MG63 (cell line): ENCODE data around the gene ZFAND4. TPM values are rescaled to one million over a fixed set of nuclear protein-coding genes. Genes with fewer than 3 reads are reported as not detected.
"Not testable (repeated sequence)": the region's sequence is repeated elsewhere in the genome, so short reads cannot be mapped to it uniquely, and the experiment has no call there.

Experiments
- DNase-seq: peaks from one replicate; pipeline ENCODE4 v3.0.0-alpha.2; 2020
- H3K27me3 ChIP-seq: fragments of 250-450 bp; sonication (Bioruptor Pico); 2 replicates; pipeline ENCODE4 v1.5.1; 2020; ENCODE audit warnings: mild to moderate bottlenecking, moderate library complexity
- H3K36me3 ChIP-seq: fragments of 250-450 bp; sonication (Bioruptor Pico); 2 replicates; pipeline ENCODE4 v1.5.1; 2020; ENCODE audit warnings: mild to moderate bottlenecking, moderate library complexity
- H3K4me3 ChIP-seq: fragments of 250-450 bp; sonication (Bioruptor Pico); 2 replicates; pipeline ENCODE4 v1.5.1; 2020; ENCODE audit warnings: mild to moderate bottlenecking, moderate library complexity
- H3K9me3 ChIP-seq: fragments of 250-450 bp; sonication (Bioruptor Pico); 2 replicates; pipeline ENCODE4 v1.5.1; 2020; ENCODE audit warnings: mild to moderate bottlenecking, moderate library complexity
- total RNA-seq: library from RNA; depleted of rRNA; stranded (reverse); fragments of >200 nt; shearing (Covaris generic); gene quantifications from 2 replicates; pipeline ENCODE4 v1.2.3, GENCODE V29; 2014; ENCODE audit warnings: low replicate concordance

The ZFAND4 gene
- total RNA-seq, 1 experiment from 2014 or later: 3.1 TPM

GRCh38 chr10:45600337-45601253 lies 72.0 kb downstream of the ZFAND4 start:
- not testable (repeated sequence) for DNase-seq, H3K4me3 ChIP-seq

DNA sequence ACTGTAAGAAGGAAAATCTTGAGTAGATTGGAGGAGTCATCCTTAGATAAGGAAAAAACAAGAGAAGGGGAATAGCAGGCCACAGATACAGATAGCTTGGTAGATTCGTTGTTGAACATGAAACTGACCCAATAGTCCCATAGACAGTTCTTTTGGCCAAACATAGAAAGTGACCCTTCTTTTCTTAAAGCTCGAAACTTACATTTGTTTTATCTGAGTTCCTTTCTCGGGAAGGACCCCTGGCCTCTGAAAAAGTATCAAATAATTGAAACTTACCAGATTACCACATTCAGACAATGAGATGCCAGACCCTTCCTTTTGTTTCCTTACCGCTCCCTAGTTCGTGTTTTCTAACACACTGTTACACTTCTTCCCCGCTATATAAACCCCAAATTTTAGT lies 72.9 kb downstream of the ZFAND4 start:
- no peaks in the 10 kb centered on the region for H3K36me3 ChIP-seq
- H3K27me3 ChIP-seq: no peaks in the 10 kb centered on the region
- DNase-seq: no peak
- H3K4me3 ChIP-seq: no peak overlapping the region
- no peaks in the 10 kb centered on the region for H3K9me3 ChIP-seq

More at GRCh38 chr10:45600337-45601253, 72.0 kb downstream of the ZFAND4 start:
- H3K27me3 ChIP-seq, H3K36me3 ChIP-seq, H3K9me3 ChIP-seq: not testable (repeated sequence)

DNA sequence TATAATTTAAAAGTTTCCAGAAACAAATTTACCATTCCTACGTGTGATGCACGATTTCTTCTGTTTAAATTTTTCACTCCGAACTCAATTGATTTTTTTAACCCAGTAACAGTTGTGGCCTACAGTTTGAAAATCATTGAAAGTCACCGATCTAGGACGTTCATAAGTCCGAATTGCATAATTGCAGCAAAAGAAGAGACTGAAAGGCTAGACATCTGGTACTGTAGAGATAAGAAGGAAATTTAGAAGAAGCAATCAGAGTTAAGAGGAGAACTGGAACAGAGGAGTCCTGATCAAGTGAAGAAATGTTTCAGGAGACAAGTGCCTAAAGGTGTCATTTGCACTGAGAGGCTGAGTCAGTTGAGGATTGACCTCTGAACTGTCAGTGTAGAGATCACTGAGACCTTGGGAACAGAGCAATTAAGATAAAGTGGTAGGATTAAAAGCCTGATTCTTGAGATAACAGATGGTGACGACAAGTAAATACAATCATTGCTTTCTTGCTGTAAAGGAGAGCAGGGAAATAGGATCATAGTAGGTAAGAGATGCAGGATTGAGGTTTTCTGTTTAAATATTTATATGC lies 73.5 kb downstream of the ZFAND4 start:
- H3K4me3 ChIP-seq: no peak overlapping the region
- H3K9me3 ChIP-seq: no peaks in the 10 kb centered on the region
- H3K27me3 ChIP-seq: no peaks in the 10 kb centered on the region
- no peak for DNase-seq
- no peaks in the 10 kb centered on the region for H3K36me3 ChIP-seq

DNA sequence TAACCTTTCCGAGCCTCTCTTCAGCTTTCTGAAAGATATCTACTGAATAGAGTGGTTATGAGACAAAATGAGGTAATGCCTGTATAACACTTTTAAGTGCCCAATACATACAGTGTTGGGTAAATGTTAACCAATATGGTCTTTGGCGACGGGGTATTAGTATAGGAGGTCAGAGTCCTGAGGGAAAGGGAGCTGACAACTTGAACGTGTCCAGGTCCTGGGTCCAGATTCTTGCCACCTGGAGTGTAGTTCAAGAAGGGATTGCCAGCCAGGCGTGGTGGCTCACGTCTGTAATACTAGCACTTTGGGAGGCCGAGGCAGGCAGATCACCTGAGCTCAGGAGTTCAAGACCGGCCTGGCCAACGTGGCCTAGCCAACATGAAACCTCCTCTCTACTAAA lies 76.0 kb downstream of the ZFAND4 start:
- no peak for DNase-seq
- H3K4me3 ChIP-seq: no peak overlapping the region

DNA sequence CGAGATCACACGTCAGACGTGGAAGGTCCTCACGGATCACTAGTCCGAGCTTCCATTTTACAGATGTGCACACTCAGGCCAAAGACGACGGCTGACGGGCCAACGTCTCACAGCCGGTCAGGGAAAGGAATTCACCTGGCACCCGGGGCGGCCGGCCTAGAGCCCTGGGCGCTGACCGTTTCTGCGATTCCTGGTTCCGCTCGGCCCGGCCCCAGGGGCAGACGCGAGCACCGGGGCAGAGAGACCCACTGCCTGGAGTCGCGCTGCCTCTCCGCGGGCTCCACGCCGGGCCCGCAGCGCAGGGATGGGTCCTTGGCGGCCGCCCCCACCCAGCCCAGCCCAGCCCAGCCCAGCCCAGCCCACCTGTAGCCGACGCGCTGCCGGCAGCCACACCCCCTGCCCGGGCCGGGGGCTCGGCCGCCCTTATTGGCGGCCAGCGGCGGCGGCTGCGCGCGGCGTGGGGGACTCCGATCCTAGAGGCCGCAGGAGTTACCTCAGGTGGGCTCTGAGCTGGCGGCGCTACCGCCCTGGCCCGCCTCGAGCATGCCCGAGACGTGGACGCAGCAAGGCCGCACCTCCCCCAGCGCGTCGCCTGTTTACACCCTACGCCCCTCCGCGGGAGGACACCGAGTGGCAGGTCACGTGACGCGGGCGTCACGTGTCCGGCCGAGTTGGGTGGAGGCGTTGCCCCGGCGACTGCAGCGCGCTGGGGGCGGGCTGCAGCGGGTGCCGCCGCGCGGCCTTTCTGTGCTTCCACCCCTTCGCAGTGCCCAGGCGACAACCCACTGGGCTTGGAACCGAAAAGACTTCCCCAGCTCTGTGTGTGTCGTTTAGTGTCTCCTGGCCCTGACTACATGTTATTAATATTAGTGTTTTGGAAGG lies 78.1 kb downstream of the ZFAND4 start:
- no peaks in the 10 kb centered on the region for H3K27me3 ChIP-seq
- H3K9me3 ChIP-seq: no peaks in the 10 kb centered on the region; the same call in 1 of the 2 replicates
- H3K4me3 ChIP-seq: peak overlapping the region; percentile 69
- H3K36me3 ChIP-seq: no peaks in the 10 kb centered on the region
- DNase-seq: peak; percentile 92

More for the DNA sequence above, 76.0 kb downstream of the ZFAND4 start:
- Histone ChIP-seq H3K9me3 (no peaks in the 10 kb centered on the region), H3K27me3 (no peaks in the 10 kb centered on the region), H3K36me3 (no peaks in the 10 kb centered on the region)

DNA sequence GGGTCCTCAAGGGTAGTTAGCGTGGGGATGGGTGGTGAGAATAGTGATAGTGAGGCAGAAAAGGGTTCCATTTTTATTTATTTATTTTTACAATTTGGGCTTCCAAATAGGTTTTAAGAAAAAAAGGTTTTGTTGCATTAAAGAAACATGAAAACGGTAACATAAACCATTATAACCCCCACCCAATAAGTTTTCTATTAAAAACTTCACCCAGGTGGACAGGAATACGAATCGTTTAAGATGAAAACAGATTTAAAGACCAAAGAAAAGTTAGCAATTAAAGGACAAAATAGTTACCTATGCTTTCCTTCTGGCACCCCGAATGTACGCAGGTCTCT lies 78.7 kb downstream of the ZFAND4 start:
- H3K9me3 ChIP-seq: no peaks in the 10 kb centered on the region; the same call in 1 of the 2 replicates
- no peaks in the 10 kb centered on the region for H3K36me3 ChIP-seq
- H3K27me3 ChIP-seq: no peaks in the 10 kb centered on the region
- H3K4me3 ChIP-seq: peak overlapping the region; percentile 69
- no peak for DNase-seq

GRCh38 chr10:45592926-45593325 lies 79.6 kb downstream of the ZFAND4 start:
- DNase-seq: no peak
- Histone ChIP-seq H3K27me3 (no peaks in the 10 kb centered on the region), H3K9me3 (no peaks in the 10 kb centered on the region; the same call in 1 of the 2 replicates), H3K36me3 (no peaks in the 10 kb centered on the region), H3K4me3 (no peak overlapping the region)

DNA sequence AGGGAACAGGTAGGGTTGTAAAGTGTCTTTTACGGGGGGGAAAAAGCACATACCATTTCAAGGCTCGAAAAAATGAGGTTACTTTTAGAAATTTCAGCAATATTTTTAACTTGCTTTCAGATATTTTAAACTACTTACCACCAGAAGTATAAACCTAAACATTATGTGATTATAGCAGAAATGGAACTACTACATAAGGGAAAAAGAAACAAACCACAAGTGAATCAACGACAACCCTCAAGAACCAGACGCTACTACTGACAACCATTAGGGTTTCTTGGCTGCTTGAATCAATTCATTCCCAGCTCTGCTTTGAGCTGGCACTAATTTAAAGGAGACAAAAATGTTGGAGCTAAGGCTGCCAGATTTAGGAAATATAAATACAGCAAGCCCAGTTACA lies 80.1 kb downstream of the ZFAND4 start:
- Histone ChIP-seq H3K9me3 (no peaks in the 10 kb centered on the region; the same call in 1 of the 2 replicates), H3K36me3 (no peaks in the 10 kb centered on the region), H3K4me3 (no peak overlapping the region), H3K27me3 (no peaks in the 10 kb centered on the region)
- DNase-seq: no peak

GRCh38 chr10:45591280-45591679 lies 81.3 kb downstream of the ZFAND4 start:
- Histone ChIP-seq H3K4me3 (no peak overlapping the region), H3K27me3 (no peaks in the 10 kb centered on the region), H3K36me3 (no peaks in the 10 kb centered on the region), H3K9me3 (peaks cover 3% of the 10 kb centered on the region; the same call in 1 of the 2 replicates)
- no peak for DNase-seq

DNA sequence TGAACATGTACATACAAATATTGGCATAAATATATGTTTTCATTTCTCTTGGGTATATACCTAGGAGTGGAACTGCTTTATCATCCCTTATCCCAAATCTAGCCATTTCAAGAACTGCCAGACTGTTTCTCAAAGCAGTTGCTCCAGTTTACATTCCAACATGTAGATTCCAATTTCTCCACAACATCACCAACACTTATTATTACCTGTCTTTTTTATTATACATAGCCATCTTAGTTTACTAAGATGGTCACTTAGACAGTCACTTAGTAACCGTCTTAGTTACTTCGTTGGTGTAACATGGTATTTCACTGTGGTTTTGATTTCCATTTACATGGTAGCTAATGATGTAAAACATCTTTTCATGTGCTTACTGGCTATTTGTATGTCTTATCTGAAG lies 82.7 kb downstream of the ZFAND4 start:
- H3K9me3 ChIP-seq: peaks cover 3% of the 10 kb centered on the region; the same call in 1 of the 2 replicates
- H3K27me3 ChIP-seq: no peaks in the 10 kb centered on the region
- no peaks in the 10 kb centered on the region for H3K36me3 ChIP-seq
- DNase-seq: no peak
- no peak overlapping the region for H3K4me3 ChIP-seq

DNA sequence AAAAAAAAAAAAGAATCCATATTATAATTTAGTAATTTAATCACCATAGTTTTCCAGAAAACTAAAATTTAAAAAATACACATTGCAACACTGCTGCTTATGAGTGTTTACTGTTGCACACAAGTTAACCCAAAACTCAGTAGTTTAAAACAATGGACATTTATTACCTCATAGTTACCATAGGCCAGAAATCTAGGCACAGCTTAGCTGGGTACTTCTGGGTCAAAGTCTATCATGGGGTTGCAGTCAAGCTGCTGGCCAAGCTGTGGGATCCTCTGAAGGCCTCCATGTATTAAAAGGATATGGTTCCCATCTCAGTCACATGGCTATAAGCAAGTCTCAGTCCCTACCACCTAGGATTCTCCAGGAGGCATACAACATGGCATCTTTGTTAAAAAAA lies 83.6 kb downstream of the ZFAND4 start:
- Histone ChIP-seq H3K27me3 (no peaks in the 10 kb centered on the region), H3K9me3 (peaks cover 3% of the 10 kb centered on the region; the same call in 1 of the 2 replicates), H3K36me3 (no peaks in the 10 kb centered on the region), H3K4me3 (no peak overlapping the region)
- no peak for DNase-seq

DNA sequence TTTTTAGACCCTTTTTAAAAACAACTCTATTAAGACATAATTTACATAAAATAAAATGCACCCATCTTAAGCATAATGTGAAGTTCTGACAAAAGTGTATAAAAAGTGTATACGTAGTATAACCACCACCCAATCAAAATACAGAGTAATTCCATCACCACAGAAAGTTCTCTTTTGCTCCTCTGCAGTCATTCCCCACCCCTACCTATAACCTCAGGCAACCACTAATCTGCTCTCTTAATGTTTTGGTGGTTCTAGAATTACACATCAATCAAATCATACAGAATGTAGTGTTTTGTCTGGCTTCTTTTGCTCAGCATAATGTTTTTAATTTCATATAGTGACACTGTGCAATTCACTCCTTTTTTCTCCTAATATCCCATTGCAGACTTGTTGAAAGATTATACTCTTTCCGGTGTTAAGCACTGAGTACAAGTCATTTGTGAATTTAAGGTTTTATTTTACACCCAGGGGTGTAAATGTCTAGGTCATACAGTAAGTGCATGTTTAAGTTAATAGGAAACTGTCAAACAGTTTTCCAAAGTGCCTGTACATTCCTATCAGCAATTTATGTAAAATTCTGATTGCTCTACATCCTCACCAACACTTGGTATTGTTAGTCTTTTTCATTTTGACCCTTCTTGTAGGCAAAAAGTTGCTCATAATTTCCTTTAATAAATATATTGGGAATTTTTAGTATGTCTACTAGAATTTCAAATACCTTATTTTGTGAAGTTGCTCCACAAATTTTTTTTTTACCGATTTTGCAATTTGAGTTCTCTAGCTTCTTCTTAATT lies 86.3 kb downstream of the ZFAND4 start:
- no peak overlapping the region for H3K4me3 ChIP-seq
- H3K9me3 ChIP-seq: peaks cover 3% of the 10 kb centered on the region; the same call in 1 of the 2 replicates
- H3K27me3 ChIP-seq: no peaks in the 10 kb centered on the region
- H3K36me3 ChIP-seq: no peaks in the 10 kb centered on the region
- no peak for DNase-seq

- no peak for DNase-seq
- H3K36me3 ChIP-seq: no peaks in the 10 kb centered on the region
- H3K27me3 ChIP-seq: no peaks in the 10 kb centered on the region
- H3K9me3 ChIP-seq: peaks cover 3% of the 10 kb centered on the region; the same call in 1 of the 2 replicates
- H3K4me3 ChIP-seq: no peak overlapping the region
Observed at GRCh38 chr10:45585131-45585530, 87.4 kb downstream of the ZFAND4 start.

DNA sequence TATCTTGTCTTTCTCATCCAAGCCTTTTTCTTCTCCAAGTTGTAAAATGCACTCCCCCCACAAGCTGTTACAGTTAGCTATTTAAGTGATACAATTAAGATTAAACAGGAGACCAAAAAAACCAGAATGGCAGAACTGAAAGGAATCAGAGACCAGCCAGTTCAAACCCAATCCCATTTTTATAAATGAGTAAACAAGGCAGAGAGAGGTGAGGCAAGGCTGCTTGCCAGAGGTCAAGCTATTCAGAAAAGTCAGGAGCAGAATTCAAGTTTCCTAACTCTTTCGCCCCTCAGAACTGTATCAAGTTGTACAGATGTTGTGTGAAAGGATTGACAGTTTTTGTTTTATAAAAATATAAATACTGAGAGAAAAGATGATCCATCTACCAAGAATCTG lies 90.2 kb downstream of the ZFAND4 start:
- Histone ChIP-seq H3K36me3 (no peaks in the 10 kb centered on the region), H3K4me3 (no peak overlapping the region), H3K27me3 (no peaks in the 10 kb centered on the region), H3K9me3 (0 out of 2 replicates have a peak, but pooled peaks cover 3% of the 10 kb centered on the region)
- DNase-seq: no peak

GRCh38 chr10:45581582-45582385 lies 90.8 kb downstream of the ZFAND4 start:
- H3K4me3 ChIP-seq: no peak overlapping the region
- no peaks in the 10 kb centered on the region for H3K27me3 ChIP-seq
- no peak for DNase-seq
- H3K9me3 ChIP-seq: 0 out of 2 replicates have a peak, but pooled peaks cover 3% of the 10 kb centered on the region
- H3K36me3 ChIP-seq: no peaks in the 10 kb centered on the region
